Measurements from ENCODE around the gene RALGDS. TPM values are rescaled to one million over a fixed set of nuclear protein-coding genes. Genes with fewer than 3 reads are reported as not detected.

Gene RALGDS
- total and polyA plus RNA-seq, 2 donors (not counting 3 experiments of a cell fraction or from before 2014, with no cell fraction given): 41.4 to 60.0 TPM

GRCh38 chr9:133100506-133101355 is 20.3 kb downstream of the RALGDS start:
- BruUV-seq (replicated peaks): no TSS peak
- Histone ChIP-seq H3K27me3 (ENCODE audit: control insufficient read depth in 2 of 2, insufficient read depth in 2 of 2, low read length in 2 of 2) (no peaks in the 10 kb centered on the region), H3K9ac (replicated peaks; ENCODE audit: extremely low read depth, insufficient read depth, low read length) (no peak overlapping the region), H3K9me3 (replicated peaks; ENCODE audit: control insufficient read depth, insufficient read depth, low read length) (no peaks in the 10 kb centered on the region), H3K27ac (ENCODE audit: insufficient read depth, low read depth, low read length) (no peak overlapping the region), H3K4me1 (ENCODE audit: control insufficient read depth, extremely low read depth, insufficient read depth, low read length) (no peaks in the 10 kb centered on the region), H3K36me3 (ENCODE audit: control insufficient read depth in 2 of 2, extremely low read depth in 1 of 2, insufficient read depth in 2 of 2, low read length in 2 of 2) (peaks cover 7 to 60% of the 10 kb centered on the region in 2 experiments), H3K4me3 (replicated peaks in 1 of 3; ENCODE audit: insufficient read depth in 1 of 3, low read depth in 1 of 3, low read length in 3 of 3) (no peak overlapping the region), H3K79me2 (ENCODE audit: control insufficient read depth, insufficient read depth, low read length) (no peaks in the 10 kb centered on the region), H3K9me1 (replicated peaks; ENCODE audit: control insufficient read depth, extremely low read depth, insufficient read depth, low read length) (no peaks in the 10 kb centered on the region), H3K4me2 (ENCODE audit: insufficient read depth, low read length) (no peak overlapping the region), H2AFZ (ENCODE audit: low read depth, low read length) (no peak overlapping the region), H4K20me1 (replicated peaks; ENCODE audit: control insufficient read depth, extremely low read depth, insufficient read depth, low read length) (no peaks in the 10 kb centered on the region)
- dilution Hi-C loops (cut with MboI; ENCODE audit: extremely low pct_ligation_motif_present, low sequenced_read_pairs) (no loop called here), intact Hi-C loops (cut with micrococcal nuclease) (no loop called here)
- ChIA-PET CTCF (interaction anchor here (1.6 to 3.5 kb wide), 2 partner anchors 43 to 44 kb away, joined by 12 to 147 read pairs; no protein-coding TSS in a partner anchor), POLR2A (no interaction called here)
- no peak for DNase-seq (ENCODE audit: low read depth, low spot score)
- TF ChIP-seq GATA2 (IDR thresholded peaks at IDR 0.05; ENCODE audit: insufficient read depth, insufficient read length, low read depth, low read length) (no peak), EZH2 (IDR thresholded peaks at IDR 0.05; ENCODE audit: borderline replicate concordance, low read depth, low read length, severe bottlenecking) (no peak), POLR2AphosphoS5 (IDR thresholded peaks at IDR 0.05; ENCODE audit: insufficient read depth, low read depth, low read length) (no peak), MYC (IDR thresholded peaks at IDR 0.05; ENCODE audit: low read depth, low read length) (no peak), POLR2A (IDR thresholded peaks at IDR 0.05; ENCODE audit: low read depth, low read length) (no peak), MAX (IDR thresholded peaks at IDR 0.05; ENCODE audit: insufficient read depth, insufficient read length) (no peak), CTCF (IDR thresholded peaks at IDR 0.05; ENCODE audit: extremely low read depth in 1 of 2, insufficient read depth in 1 of 2, low read depth in 1 of 2, low read length in 2 of 2) (no peak), FOS (IDR thresholded peaks at IDR 0.05; ENCODE audit: borderline replicate concordance, insufficient read depth, low read length) (no peak), JUN (IDR thresholded peaks at IDR 0.05; ENCODE audit: borderline replicate concordance, insufficient read depth, insufficient read length, low read depth) (no peak)
- FAIRE-seq: no peak

Measured in endothelial cell of umbilical vein (primary cell).